AG10803 (cell line): ENCODE results near the gene CAPZB.
A peak's percentile ranks its signal among the peaks of the same experiment; 100 is the strongest.

ENCODE experiments used
- DNase-seq: peaks from one replicate; pipeline ENCODE4 v3.0.0; 2010; ENCODE audit warnings: low read depth
- H3K4me3 ChIP-seq: 2 replicates; pipeline ENCODE4 v1.5.1; 2011; ENCODE audit warnings: mild to moderate bottlenecking, low read length, control low read depth
- CTCF ChIP-seq: conservative IDR thresholded peaks from 2 replicates; pipeline ENCODE4 v1.5.1; 2011; ENCODE audit warnings: mild to moderate bottlenecking, low read length, control low read depth, inconsistent platforms

CAPZB gene

GRCh38 chr1:19323987-19324664, 161.2 kb downstream of the CAPZB start:
- no peak for DNase-seq
- H3K4me3 ChIP-seq, result no peak overlapping the region
- TF ChIP-seq CTCF, result no peak

- H3K4me3 ChIP-seq, result no peak overlapping the region
- no peak for DNase-seq
- TF ChIP-seq CTCF, result no peak
Measured at GRCh38 chr1:19322481-19322880, 162.9 kb downstream of the CAPZB start.

- DNase-seq, result no peak
- no peak for TF ChIP-seq CTCF
- H3K4me3 ChIP-seq, result no peak overlapping the region
Measured at GRCh38 chr1:19321071-19321470, 164.3 kb downstream of the CAPZB start.

- no peak overlapping the region for H3K4me3 ChIP-seq
- no peak for TF ChIP-seq CTCF
- DNase-seq, result no peak
Measured at GRCh38 chr1:19319196-19319595, 166.1 kb downstream of the CAPZB start.

- DNase-seq, result no peak
- H3K4me3 ChIP-seq, result no peak overlapping the region
- TF ChIP-seq CTCF, result no peak
Measured at GRCh38 chr1:19317126-19317910, 168.0 kb downstream of the CAPZB start.

- DNase-seq, result peak; percentile 31
- H3K4me3 ChIP-seq, result no peak overlapping the region
- TF ChIP-seq CTCF, result no peak
Measured at GRCh38 chr1:19315378-19316198, 169.8 kb downstream of the CAPZB start.
